ENCODE data around the gene GSTM3.

DNA sequence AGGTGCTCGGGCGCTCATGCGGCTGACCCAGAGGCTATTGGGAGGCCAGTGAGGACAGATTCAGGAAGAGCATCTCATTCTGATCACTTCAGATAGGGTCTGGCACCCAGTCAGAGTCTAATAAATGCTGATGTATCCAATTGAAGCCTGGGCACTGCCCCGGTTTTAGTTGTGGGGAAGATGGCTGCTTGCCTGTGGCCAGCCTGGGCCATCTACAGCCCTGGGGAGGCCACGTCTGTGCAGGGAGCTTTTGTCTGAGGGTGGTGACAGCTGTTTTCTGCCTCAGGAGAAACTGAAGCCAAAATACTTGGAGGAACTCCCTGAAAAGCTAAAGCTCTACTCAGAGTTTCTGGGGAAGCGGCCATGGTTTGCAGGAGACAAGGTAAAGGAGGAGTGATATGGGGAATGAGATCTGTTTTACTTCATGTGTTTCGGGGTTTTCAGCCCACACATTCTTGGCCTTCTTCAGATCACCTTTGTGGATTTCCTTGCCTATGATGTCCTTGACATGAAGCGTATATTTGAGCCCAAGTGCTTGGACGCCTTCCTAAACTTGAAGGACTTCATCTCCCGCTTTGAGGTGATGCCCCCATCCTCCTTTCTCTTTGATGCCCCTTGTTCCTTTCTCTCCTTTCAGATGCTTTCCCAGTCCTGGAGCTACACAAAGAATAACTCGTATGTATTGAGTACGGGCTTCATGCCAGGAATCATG is 26.0 kb downstream of the GSTM3 start:
- TF ChIP-seq, protein P1, sequence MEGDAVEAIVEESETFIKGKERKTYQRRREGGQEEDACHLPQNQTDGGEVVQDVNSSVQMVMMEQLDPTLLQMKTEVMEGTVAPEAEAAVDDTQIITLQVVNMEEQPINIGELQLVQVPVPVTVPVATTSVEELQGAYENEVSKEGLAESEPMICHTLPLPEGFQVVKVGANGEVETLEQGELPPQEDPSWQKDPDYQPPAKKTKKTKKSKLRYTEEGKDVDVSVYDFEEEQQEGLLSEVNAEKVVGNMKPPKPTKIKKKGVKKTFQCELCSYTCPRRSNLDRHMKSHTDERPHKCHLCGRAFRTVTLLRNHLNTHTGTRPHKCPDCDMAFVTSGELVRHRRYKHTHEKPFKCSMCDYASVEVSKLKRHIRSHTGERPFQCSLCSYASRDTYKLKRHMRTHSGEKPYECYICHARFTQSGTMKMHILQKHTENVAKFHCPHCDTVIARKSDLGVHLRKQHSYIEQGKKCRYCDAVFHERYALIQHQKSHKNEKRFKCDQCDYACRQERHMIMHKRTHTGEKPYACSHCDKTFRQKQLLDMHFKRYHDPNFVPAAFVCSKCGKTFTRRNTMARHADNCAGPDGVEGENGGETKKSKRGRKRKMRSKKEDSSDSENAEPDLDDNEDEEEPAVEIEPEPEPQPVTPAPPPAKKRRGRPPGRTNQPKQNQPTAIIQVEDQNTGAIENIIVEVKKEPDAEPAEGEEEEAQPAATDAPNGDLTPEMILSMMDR (conservative IDR thresholded peaks at IDR 0.05; ENCODE audit: low read depth in 2 of 2), result no peak
- TF ChIP-seq, protein P2, sequence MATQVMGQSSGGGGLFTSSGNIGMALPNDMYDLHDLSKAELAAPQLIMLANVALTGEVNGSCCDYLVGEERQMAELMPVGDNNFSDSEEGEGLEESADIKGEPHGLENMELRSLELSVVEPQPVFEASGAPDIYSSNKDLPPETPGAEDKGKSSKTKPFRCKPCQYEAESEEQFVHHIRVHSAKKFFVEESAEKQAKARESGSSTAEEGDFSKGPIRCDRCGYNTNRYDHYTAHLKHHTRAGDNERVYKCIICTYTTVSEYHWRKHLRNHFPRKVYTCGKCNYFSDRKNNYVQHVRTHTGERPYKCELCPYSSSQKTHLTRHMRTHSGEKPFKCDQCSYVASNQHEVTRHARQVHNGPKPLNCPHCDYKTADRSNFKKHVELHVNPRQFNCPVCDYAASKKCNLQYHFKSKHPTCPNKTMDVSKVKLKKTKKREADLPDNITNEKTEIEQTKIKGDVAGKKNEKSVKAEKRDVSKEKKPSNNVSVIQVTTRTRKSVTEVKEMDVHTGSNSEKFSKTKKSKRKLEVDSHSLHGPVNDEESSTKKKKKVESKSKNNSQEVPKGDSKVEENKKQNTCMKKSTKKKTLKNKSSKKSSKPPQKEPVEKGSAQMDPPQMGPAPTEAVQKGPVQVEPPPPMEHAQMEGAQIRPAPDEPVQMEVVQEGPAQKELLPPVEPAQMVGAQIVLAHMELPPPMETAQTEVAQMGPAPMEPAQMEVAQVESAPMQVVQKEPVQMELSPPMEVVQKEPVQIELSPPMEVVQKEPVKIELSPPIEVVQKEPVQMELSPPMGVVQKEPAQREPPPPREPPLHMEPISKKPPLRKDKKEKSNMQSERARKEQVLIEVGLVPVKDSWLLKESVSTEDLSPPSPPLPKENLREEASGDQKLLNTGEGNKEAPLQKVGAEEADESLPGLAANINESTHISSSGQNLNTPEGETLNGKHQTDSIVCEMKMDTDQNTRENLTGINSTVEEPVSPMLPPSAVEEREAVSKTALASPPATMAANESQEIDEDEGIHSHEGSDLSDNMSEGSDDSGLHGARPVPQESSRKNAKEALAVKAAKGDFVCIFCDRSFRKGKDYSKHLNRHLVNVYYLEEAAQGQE (IDR thresholded peaks at IDR 0.05; ENCODE audit: unreplicated experiment), result no peak
- no peak for TF ChIP-seq EZH2 (IDR thresholded peaks at IDR 0.05; ENCODE audit: low read depth, unreplicated experiment)

Data from GM23338 (cell line).